Measurements from ENCODE around the gene MAMSTR.

Gene MAMSTR

GRCh38 chr19:48742096-48742495 lies 22.6 kb upstream of the MAMSTR start:
- peak overlapping the region; percentile 64; the same call in 1 of the 2 replicates for H3K27ac ChIP-seq
- TF ChIP-seq ZFX (IDR thresholded peaks at IDR 0.05; ENCODE audit: borderline replicate concordance) (no peak), CTCF (IDR thresholded peaks at IDR 0.05) (no peak)

GRCh38 chr19:48741129-48741999 lies 21.8 kb upstream of the MAMSTR start:
- TF ChIP-seq CTCF (IDR thresholded peaks at IDR 0.05) (no peak), ZFX (IDR thresholded peaks at IDR 0.05; ENCODE audit: borderline replicate concordance) (no peak)
- peak overlapping the region; percentile 64 for H3K27ac ChIP-seq

- no peak for TF ChIP-seq ZFX (IDR thresholded peaks at IDR 0.05; ENCODE audit: borderline replicate concordance)
- TF ChIP-seq CTCF (IDR thresholded peaks at IDR 0.05) = no peak
- peak within 1 kb of the TSS; percentile 82 for H3K27ac ChIP-seq
Observed at GRCh38 chr19:48740164-48740972, 20.8 kb upstream of the MAMSTR start, which contains the start of gene RASIP1. RASIP1 (minus strand) TSS chr19:48740610; CDS start chr19:48740282, 328 bp downstream.

- TF ChIP-seq ZFX (IDR thresholded peaks at IDR 0.05; ENCODE audit: borderline replicate concordance) (no peak), CTCF (IDR thresholded peaks at IDR 0.05) (no peak)
- peak overlapping the region; percentile 82 for H3K27ac ChIP-seq
Observed at GRCh38 chr19:48739404-48740163, 20.1 kb upstream of the MAMSTR start.

GRCh38 chr19:48738557-48739403 lies 19.3 kb upstream of the MAMSTR start:
- peak overlapping the region; percentile 82 for H3K27ac ChIP-seq
- no peak for TF ChIP-seq ZFX (IDR thresholded peaks at IDR 0.05; ENCODE audit: borderline replicate concordance)
- peak; percentile 82 for TF ChIP-seq CTCF (IDR thresholded peaks at IDR 0.05)

- H3K27ac ChIP-seq = peak overlapping the region; percentile 82
- TF ChIP-seq CTCF (IDR thresholded peaks at IDR 0.05) = no peak
- TF ChIP-seq ZFX (IDR thresholded peaks at IDR 0.05; ENCODE audit: borderline replicate concordance) = no peak
Observed at GRCh38 chr19:48737360-48737998, 18.0 kb upstream of the MAMSTR start.
